ENCODE results near the gene TTC31.
"Not testable (repeated sequence)": the region's sequence is repeated elsewhere in the genome, so short reads cannot be mapped to it uniquely, and the experiment has no call there.

Gene TTC31

GRCh38 chr2:74440378-74441169 is 42.3 kb upstream of the TTC31 start:
- TF ChIP-seq, protein P1, sequence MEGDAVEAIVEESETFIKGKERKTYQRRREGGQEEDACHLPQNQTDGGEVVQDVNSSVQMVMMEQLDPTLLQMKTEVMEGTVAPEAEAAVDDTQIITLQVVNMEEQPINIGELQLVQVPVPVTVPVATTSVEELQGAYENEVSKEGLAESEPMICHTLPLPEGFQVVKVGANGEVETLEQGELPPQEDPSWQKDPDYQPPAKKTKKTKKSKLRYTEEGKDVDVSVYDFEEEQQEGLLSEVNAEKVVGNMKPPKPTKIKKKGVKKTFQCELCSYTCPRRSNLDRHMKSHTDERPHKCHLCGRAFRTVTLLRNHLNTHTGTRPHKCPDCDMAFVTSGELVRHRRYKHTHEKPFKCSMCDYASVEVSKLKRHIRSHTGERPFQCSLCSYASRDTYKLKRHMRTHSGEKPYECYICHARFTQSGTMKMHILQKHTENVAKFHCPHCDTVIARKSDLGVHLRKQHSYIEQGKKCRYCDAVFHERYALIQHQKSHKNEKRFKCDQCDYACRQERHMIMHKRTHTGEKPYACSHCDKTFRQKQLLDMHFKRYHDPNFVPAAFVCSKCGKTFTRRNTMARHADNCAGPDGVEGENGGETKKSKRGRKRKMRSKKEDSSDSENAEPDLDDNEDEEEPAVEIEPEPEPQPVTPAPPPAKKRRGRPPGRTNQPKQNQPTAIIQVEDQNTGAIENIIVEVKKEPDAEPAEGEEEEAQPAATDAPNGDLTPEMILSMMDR (IDR thresholded peaks at IDR 0.05; ENCODE audit: low read depth, low read length), result peak; percentile 13
- DNase-seq (ENCODE audit: extremely low read depth, low read depth), result no peak

- TF ChIP-seq, protein P1 (IDR thresholded peaks at IDR 0.05; ENCODE audit: low read depth, low read length), result no peak
- DNase-seq (ENCODE audit: extremely low read depth, low read depth), result no peak
These were observed 41.7 kb upstream of the TTC31 start for GRCh38 chr2:74441170-74441689.

GRCh38 chr2:74441690-74442482 is 41.0 kb upstream of the TTC31 start, which contains the start of gene RTKN:
Gene RTKN (minus strand): TSS chr2:74441937. CDS start chr2:74441816, 121 bp downstream.
- no peak for DNase-seq (ENCODE audit: extremely low read depth, low read depth)
- TF ChIP-seq, protein P1 (IDR thresholded peaks at IDR 0.05; ENCODE audit: low read depth, low read length), result no peak

- not testable (repeated sequence) for DNase-seq (ENCODE audit: extremely low read depth, low read depth)
These were observed 40.2 kb upstream of the TTC31 start for GRCh38 chr2:74442483-74443297.

- DNase-seq (ENCODE audit: extremely low read depth, low read depth), result no peak
- TF ChIP-seq, protein P1 (IDR thresholded peaks at IDR 0.05; ENCODE audit: low read depth, low read length), result no peak
These were observed 38.2 kb upstream of the TTC31 start for GRCh38 chr2:74444498-74445318.

- TF ChIP-seq, protein P1 (IDR thresholded peaks at IDR 0.05; ENCODE audit: low read depth, low read length), result no peak
These were observed 35.5 kb upstream of the TTC31 start for GRCh38 chr2:74447230-74447999.

More at GRCh38 chr2:74447230-74447999, 35.5 kb upstream of the TTC31 start:
- DNase-seq (ENCODE audit: extremely low read depth, low read depth), result no peak

All from AG09319 (cell line).